ENCODE data around the gene EPS15. TPM values are rescaled to one million over a fixed set of nuclear protein-coding genes. Genes with fewer than 3 reads are reported as not detected.

Gene EPS15
- total RNA-seq (10 to 100 TPM; 52.9 to 81.4 (median 63.9) TPM), polyA plus RNA-seq (10 to 100 TPM; 12.4 to 27.4 TPM)
- long read RNA-seq, donor 1, full-length matches to known transcripts = 6 of 31 reads
- long read RNA-seq, donor 1, partial matches to known transcripts = 7 of 31 reads
- long read RNA-seq, donor 1, other reads (novel, unspliced or antisense) = 18 of 31 reads
- long read RNA-seq, donor 2, full-length matches to known transcripts = 6 of 28 reads
- long read RNA-seq, donor 2, partial matches to known transcripts = 6 of 28 reads
- long read RNA-seq, donor 2, other reads (novel, unspliced or antisense) = 16 of 28 reads
- long read RNA-seq, donor 3, full-length matches to known transcripts = 15 of 89 reads
- long read RNA-seq, donor 3, partial matches to known transcripts = 46 of 89 reads
- long read RNA-seq, donor 3, other reads (novel, unspliced or antisense) = 28 of 89 reads

DNA sequence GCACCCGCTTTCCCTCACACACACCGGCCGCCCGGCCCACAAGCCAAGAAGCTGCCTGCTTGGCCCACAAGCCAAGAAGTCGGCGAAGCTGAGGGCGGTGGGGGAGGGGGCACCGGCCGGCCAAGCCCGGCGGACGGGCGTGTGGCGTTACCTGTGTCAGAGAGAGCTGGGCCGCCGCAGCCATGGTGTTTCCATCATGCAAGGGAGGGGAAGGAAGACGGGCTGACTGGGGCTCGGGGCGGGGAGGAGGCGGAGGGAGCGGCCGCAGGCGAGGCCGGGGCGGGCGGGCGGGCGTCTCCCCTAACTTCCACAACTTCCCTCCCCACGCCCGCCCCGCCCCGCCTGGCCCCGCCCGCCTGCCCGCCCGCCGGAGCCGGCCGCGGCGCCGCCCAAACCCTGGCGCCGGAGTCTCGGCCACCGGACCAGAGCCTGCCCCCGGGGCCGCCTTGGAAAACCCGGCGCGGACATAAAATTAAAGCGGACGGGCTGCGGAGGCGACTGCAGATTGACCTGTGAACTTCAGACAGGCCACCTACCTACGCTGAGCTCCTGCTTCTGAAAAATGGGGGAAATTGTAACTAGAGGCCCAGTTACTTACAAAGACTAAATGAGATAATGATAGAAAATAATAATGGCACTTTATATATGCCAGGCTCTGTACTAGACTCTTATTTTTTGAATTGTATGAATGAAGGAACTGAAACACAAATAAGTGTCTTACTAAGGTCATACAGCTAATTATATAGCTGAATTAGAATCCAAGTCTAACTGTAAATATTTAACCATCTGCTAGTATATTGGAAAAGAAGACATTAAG is at the start of gene EPS15:
Gene EPS15 (minus strand): TSS at position 219 of the 817 bp plus-strand sequence. CDS start 35 bp downstream, at position 184.
- Histone ChIP-seq H3K27ac (peak within 1 kb of the TSS; percentile 88 to 96 (median 92)), H3K9me3 (no peaks in the 10 kb centered on the region), H3K4me1 (peaks cover 0 to 58% (median 36%) of the 10 kb centered on the region in 9 donors), H3K27me3 (no peaks in the 10 kb centered on the region), H3K4me3 (peak within 1 kb of the TSS; percentile 72 to 98 (median 78)), H3K36me3 (no peaks in the 10 kb centered on the region)
- WGBS, 2 donors = 2% methylated on average over 55 to 56 of the region's 56 CpGs
- TF ChIP-seq, protein P1, sequence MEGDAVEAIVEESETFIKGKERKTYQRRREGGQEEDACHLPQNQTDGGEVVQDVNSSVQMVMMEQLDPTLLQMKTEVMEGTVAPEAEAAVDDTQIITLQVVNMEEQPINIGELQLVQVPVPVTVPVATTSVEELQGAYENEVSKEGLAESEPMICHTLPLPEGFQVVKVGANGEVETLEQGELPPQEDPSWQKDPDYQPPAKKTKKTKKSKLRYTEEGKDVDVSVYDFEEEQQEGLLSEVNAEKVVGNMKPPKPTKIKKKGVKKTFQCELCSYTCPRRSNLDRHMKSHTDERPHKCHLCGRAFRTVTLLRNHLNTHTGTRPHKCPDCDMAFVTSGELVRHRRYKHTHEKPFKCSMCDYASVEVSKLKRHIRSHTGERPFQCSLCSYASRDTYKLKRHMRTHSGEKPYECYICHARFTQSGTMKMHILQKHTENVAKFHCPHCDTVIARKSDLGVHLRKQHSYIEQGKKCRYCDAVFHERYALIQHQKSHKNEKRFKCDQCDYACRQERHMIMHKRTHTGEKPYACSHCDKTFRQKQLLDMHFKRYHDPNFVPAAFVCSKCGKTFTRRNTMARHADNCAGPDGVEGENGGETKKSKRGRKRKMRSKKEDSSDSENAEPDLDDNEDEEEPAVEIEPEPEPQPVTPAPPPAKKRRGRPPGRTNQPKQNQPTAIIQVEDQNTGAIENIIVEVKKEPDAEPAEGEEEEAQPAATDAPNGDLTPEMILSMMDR (IDR thresholded peaks at IDR 0.05) = no peak
- ATAC-seq (peak; percentile 80 to 92 (median 88)), DNase-seq (peak; percentile 91 to 92)
- intact Hi-C loops (cut with DNase I) = loop anchor here in 7 of 10 donors (5.0 to 10.0 kb wide), 5 partner anchors 47 to 544 kb away; partner anchors contain the start of gene CDKN2C (in 1 of the 7)

DNA sequence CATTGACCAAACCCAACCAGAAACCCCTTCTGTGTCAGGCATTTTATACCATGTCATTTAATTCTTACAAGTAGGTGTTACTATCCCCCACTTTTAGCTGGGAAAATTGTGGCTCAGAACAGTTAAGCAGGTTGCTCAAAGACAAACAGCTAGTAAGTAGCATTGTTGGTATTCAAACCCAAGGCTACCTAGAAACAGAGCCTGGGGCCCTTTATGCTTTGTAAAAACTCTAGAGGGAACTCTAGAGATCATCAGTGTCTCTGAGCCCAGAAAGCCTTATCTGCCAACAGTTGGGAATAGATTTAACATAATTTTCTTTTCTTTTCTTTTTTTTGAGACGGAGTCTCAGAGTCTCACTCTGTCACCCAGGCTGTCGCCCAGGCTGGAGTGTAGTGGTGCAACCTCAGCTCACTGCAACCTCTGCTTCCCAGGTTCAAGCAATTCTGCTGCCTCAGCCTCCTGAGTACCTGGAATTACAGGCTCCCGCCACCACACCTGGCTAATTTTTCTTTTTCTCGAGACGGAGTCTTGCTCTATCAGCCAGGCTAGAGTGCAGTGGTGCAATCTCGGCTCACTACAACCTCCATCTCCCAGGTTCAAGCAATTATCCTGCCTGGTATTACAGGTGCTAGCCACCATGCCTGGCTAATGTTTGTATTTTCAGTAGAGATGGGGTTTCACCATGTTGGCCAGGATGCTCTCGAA is 49.3 kb upstream of the EPS15 start:
- intact Hi-C loops (cut with DNase I) = loop anchor here in 2 of 10 donors (5.0 kb wide), 1 partner anchor 199 kb away; no protein-coding TSS in a partner anchor

DNA sequence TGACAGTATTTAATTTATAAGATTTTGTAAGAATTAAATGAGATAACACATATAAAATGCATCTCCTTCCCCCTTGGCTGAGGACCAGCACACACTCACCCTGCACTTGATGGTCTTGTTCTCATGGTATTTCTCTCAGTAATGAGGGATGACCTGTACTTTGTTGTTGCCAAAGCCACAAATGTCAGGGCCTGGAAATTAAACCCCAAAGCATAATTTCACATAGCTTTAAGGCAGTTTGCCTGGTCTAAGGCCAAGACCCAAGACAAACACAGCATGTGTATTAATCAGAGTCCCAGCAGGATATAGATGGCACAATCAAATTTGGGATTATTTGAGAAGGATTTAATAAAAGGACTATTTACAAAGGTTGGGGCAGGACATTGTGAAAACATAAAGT is 48.6 kb upstream of the EPS15 start:
- DNase-seq (no peak), ATAC-seq (peak in 1 of 8 donors; percentile 27)
- Histone ChIP-seq H3K4me1 (peaks cover 0 to 61% (median 28%) of the 10 kb centered on the region in 9 donors), H3K36me3 (no peaks in the 10 kb centered on the region), H3K4me3 (no peak overlapping the region), H3K27ac (peak overlapping the region in 1 of 10 donors; percentile 71), H3K9me3 (no peaks in the 10 kb centered on the region), H3K27me3 (no peaks in the 10 kb centered on the region)
- intact Hi-C loops (cut with DNase I) = loop anchor here in 2 of 10 donors (5.0 kb wide), 1 partner anchor 200 kb away; no protein-coding TSS in a partner anchor
- TF ChIP-seq, protein P1 (IDR thresholded peaks at IDR 0.05) = no peak

More for the DNA sequence above, 49.3 kb upstream of the EPS15 start:
- Histone ChIP-seq H3K4me1 (peaks cover 0 to 63% (median 25%) of the 10 kb centered on the region in 9 donors), H3K27me3 (no peaks in the 10 kb centered on the region), H3K9me3 (no peaks in the 10 kb centered on the region), H3K4me3 (no peak overlapping the region), H3K27ac (peak overlapping the region in 1 of 10 donors; percentile 71), H3K36me3 (no peaks in the 10 kb centered on the region)
- DNase-seq (no peak), ATAC-seq (no peak)
- 94 to 95% methylated on average over 7 of the region's 7 CpGs for WGBS, 2 donors
- TF ChIP-seq, protein P1 (IDR thresholded peaks at IDR 0.05) = no peak

All from heart right ventricle (tissue), 16 donors.